T-cell (primary cell): ENCODE data around the gene GRIK4. TPM values are rescaled to one million over a fixed set of nuclear protein-coding genes. Genes with fewer than 3 reads are reported as not detected.

Experiments
- ATAC-seq, 4 experiments: fragments of 200-7000 bp in 3 of 4; fragments of 150-1000 bp in 1 of 4; cut with Tn5 transposase; replicated peaks in 1 of 4; 1 replicate in 3 of 4; 2 replicates in 1 of 4; pipeline ENCODE4 v1.10.0; 2021; ENCODE audit warnings: moderate library complexity in 3 of 4, mild to moderate bottlenecking in 2 of 4, moderate number of reproducible peaks in 1 of 4
- CTCF ChIA-PET, 2 donors: fragments of 300-600 bp; sonication (Branson Sonifier 250); formaldehyde crosslinking; loops; one replicate each; lab custom pipeline; 2022; ENCODE audit warnings: antibody characterized with exemption in 2 of 2; lab: Charles Lee
- POLR2A ChIA-PET, 2 donors: fragments of 300-600 bp; sonication (Branson Sonifier 250); formaldehyde crosslinking; loops; one replicate each; lab custom pipeline; 2022; ENCODE audit warnings: antibody characterized with exemption in 2 of 2; lab: Charles Lee
- DNase-seq, 35 experiments: peaks; one replicate each; pipeline versions ENCODE4 v3.0.0 to v3.0.0-alpha.2; 2013 to 2023
- H3K27ac ChIP-seq: one replicate; pipeline ENCODE4 v1.5.1; 2013; ENCODE audit warnings: low read length
- H3K27me3 ChIP-seq, 2 experiments: replicated peaks in 1 of 2; 1 replicate in 1 of 2; 2 replicates in 1 of 2; pipeline versions ENCODE4 v1.6.1 to v1.7.0; 2013; ENCODE audit warnings: low read length in 1 of 2, mixed read lengths in 1 of 2; ENCODE audit not compliant: control insufficient read depth in 2 of 2, insufficient read depth in 2 of 2; ENCODE audit errors: extremely low read depth in 1 of 2
- H3K36me3 ChIP-seq, 2 donors: 1 replicate in 1 of 2; 2 replicates in 1 of 2; pipeline versions ENCODE4 v1.6.1 to v1.7.0; 2013; ENCODE audit warnings: low read length in 1 of 2; ENCODE audit not compliant: control insufficient read depth in 2 of 2, insufficient read depth in 1 of 2; ENCODE audit errors: extremely low read depth in 1 of 2
- H3K4me1 ChIP-seq, 2 experiments: 1 replicate in 1 of 2; 2 replicates in 1 of 2; pipeline versions ENCODE4 v1.6.1 to v1.7.0; 2013; ENCODE audit warnings: low read length in 2 of 2, mixed read lengths in 1 of 2; ENCODE audit not compliant: insufficient read depth in 2 of 2, control insufficient read depth in 1 of 2; ENCODE audit errors: extremely low read depth in 1 of 2
- H3K4me3 ChIP-seq, 2 donors: 1 replicate in 1 of 2; 2 replicates in 1 of 2; pipeline versions ENCODE4 v1.5.1 to v1.7.0; 2013; ENCODE audit warnings: mild to moderate bottlenecking in 2 of 2, low read length in 1 of 2, moderate library complexity in 1 of 2; ENCODE audit not compliant: control insufficient read depth in 1 of 2; ENCODE audit errors: extremely low read depth in 1 of 2
- H3K9me3 ChIP-seq: 2 replicates; pipeline ENCODE4 v1.7.0; 2013
- H3K27ac Mint-ChIP-seq, 2 donors: one replicate each; pipeline ENCODE4 v1.8.0; 2020 to 2021; ENCODE audit warnings: mild to moderate bottlenecking in 2 of 2, mixed read lengths in 2 of 2
- H3K27me3 Mint-ChIP-seq, 2 donors: one replicate each; pipeline ENCODE4 v1.8.0; 2021 to 2022; ENCODE audit warnings: mixed read lengths in 2 of 2
- H3K36me3 Mint-ChIP-seq: one replicate; pipeline ENCODE4 v1.8.0; 2021; ENCODE audit warnings: mixed read lengths
- H3K4me1 Mint-ChIP-seq, 3 donors: one replicate each; pipeline ENCODE4 v1.8.0; 2020 to 2022; ENCODE audit warnings: mixed read lengths in 3 of 3, mild to moderate bottlenecking in 1 of 3
- H3K4me3 Mint-ChIP-seq, 3 donors: one replicate each; pipeline ENCODE4 v1.8.0; 2020 to 2022; ENCODE audit warnings: mild to moderate bottlenecking in 3 of 3, mixed read lengths in 3 of 3, moderate library complexity in 3 of 3
- H3K9me3 Mint-ChIP-seq, 3 donors: one replicate each; pipeline ENCODE4 v1.8.0; 2020 to 2022; ENCODE audit warnings: mixed read lengths in 3 of 3
- WGBS: methylation state at CpG from one replicate; pipeline ENCODE4 v1.1.5; 2013; ENCODE audit warnings: missing lambda C conversion rate; ENCODE audit not compliant: insufficient coverage; 5-methylcytosine and 5-hydroxymethylcytosine counted together
- total RNA-seq, 35 experiments: library from RNA in 6 of 35; stranded (reverse) in 6 of 35; fragments of 120-200 nt in 1 of 35; gene quantifications; one replicate each; pipeline versions ENCODE4 v1.2.1 to v1.2.4 and lab custom pipeline; 2013 to 2026

GRIK4 gene
- total RNA-seq, 5 donors from 2014 or later (not counting 1 experiment from before 2014, with no cell fraction given): 0.09 TPM; not detected in 4

DNA sequence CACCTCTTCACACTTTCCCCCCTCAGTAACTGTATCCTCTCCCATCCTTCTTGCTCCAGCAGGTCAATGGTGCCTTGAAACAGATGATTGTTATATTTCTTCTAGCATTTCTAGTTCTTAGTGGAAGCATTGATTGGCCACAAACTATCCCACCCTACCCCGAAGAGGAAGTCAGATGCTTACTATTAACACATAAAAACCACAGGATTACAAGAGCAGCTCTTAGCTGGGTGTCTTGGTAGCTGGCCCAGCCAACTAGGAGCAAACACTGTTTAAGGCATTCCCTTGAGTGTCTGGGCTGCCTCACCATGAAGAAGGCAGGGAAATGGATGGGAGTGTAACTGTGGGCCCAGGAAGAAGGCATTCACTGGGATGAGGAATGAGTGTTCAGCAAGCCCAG lies 176.6 kb downstream of the GRIK4 start:
- Mint-ChIP-seq H3K36me3 (no peaks in the 10 kb centered on the region), H3K4me3 (no peak overlapping the region), H3K9me3 (no peaks in the 10 kb centered on the region), H3K27me3 (peaks cover 38 to 55% of the 10 kb centered on the region in 2 donors), H3K27ac (no peak overlapping the region), H3K4me1 (no peaks in the 10 kb centered on the region)
- H3K27ac ChIP-seq: no peak overlapping the region
- ATAC-seq (no peak), DNase-seq (no peak)
- no peak overlapping the region for H3K4me3 ChIP-seq
- H3K27me3 ChIP-seq: peaks cover 0 to 18% of the 10 kb centered on the region in 2 experiments
- H3K9me3 ChIP-seq: no peaks in the 10 kb centered on the region
- no peaks in the 10 kb centered on the region for H3K4me1 ChIP-seq
- no peaks in the 10 kb centered on the region for H3K36me3 ChIP-seq
- ChIA-PET POLR2A (no interaction called here), CTCF (no interaction called here)
- no CpG with 5 or more reads among the region's 1 CpG for WGBS

DNA sequence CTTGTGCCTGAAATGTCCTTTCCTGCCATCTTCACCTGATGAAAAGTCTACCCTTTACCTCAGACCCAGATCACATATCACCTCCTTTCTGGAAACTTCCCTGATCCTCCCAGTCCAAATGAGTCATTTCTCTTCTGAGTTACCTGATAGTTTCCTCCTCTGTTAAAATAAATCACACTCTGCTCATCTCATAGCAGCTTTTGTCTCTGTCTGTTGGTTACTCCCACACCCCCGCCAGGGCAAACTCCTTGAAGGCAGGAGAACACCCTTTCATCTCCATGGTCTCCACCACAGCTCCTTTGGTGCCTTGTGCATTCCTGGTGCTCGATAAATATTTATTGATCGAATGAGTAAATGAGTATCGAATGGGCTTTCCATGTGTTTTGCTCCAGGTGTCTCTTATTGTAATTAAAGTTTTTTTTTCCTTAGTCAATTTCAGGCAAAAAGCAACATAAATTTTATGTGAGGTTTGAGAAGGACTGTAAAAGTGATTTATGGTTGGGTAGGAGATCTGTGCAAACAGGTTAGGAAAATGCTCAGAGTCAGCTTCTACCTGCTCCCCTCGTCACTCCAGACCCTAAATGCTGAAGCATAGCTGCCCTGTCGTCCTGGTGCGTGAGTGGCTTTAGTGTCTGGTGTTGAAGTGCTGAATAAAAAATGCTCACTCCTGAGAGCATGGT lies 178.2 kb downstream of the GRIK4 start:
- Mint-ChIP-seq H3K4me1 (no peaks in the 10 kb centered on the region), H3K36me3 (no peaks in the 10 kb centered on the region), H3K27ac (no peak overlapping the region), H3K4me3 (no peak overlapping the region), H3K9me3 (no peaks in the 10 kb centered on the region), H3K27me3 (peaks cover 46 to 59% of the 10 kb centered on the region in 2 donors)
- ChIA-PET CTCF (no interaction called here), POLR2A (interaction anchor here in 1 of 2 donors (0.7 kb wide), 1 partner anchor 264 kb away, joined by 4 read pairs; no protein-coding TSS in a partner anchor)
- 90% methylated on average over 3 of the region's 7 CpGs for WGBS
- Histone ChIP-seq H3K27ac (no peak overlapping the region), H3K27me3 (peaks cover 0 to 20% of the 10 kb centered on the region in 2 experiments), H3K36me3 (no peaks in the 10 kb centered on the region), H3K4me1 (no peaks in the 10 kb centered on the region), H3K9me3 (no peaks in the 10 kb centered on the region), H3K4me3 (no peak overlapping the region)
- no peak for DNase-seq
- ATAC-seq: no peak

DNA sequence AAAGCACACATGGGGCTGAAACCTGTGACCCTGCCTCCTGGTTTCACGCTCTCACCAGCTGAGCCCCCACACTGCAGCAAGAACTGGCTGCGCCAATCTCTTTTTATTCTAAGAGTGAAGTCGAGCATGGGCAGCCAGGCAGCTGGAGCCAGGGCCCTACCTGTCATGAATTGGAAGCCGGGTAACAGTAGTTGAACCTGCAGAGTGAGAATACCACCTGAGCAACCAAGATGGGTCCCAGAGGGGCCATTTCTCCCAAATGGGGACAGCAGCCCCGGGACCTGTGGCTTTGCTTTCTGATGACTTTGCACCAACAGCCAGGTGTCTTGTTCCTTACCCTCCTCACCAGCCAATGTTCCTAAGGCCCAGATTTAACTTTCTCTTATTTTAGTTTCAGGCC lies 178.9 kb downstream of the GRIK4 start:
- ChIA-PET CTCF (no interaction called here), POLR2A (no interaction called here)
- Mint-ChIP-seq H3K4me1 (no peaks in the 10 kb centered on the region), H3K36me3 (no peaks in the 10 kb centered on the region), H3K27ac (no peak overlapping the region), H3K4me3 (no peak overlapping the region), H3K27me3 (peaks cover 46 to 60% of the 10 kb centered on the region in 2 donors), H3K9me3 (no peaks in the 10 kb centered on the region)
- DNase-seq: no peak
- Histone ChIP-seq H3K27ac (no peak overlapping the region), H3K36me3 (no peaks in the 10 kb centered on the region), H3K4me1 (no peaks in the 10 kb centered on the region), H3K4me3 (no peak overlapping the region), H3K27me3 (peaks cover 0 to 20% of the 10 kb centered on the region in 2 experiments), H3K9me3 (no peaks in the 10 kb centered on the region)
- ATAC-seq: no peak
- WGBS: 71% methylated on average over 5 of the region's 5 CpGs

DNA sequence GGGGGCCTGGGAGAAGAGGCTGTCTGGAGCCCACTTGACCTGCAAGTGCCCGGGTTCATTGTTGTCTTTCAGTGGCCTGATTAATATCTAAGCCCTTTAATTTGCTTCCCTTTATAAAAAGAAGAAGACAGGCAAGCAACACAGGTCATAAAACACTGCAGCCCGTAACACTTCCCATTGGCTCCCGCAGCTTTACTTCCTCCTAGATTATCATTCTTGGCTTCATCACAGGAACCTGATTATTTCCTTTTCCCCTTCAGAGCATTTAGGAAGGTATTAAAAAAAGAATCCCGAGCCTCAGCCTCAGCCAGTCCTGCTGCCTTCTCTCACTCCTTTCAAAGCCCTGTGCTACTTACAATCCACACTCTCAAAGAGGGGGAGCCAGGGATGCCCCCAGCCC lies 183.2 kb downstream of the GRIK4 start:
- H3K4me3 Mint-ChIP-seq: no peak overlapping the region
- Histone ChIP-seq H3K27ac (no peak overlapping the region), H3K4me3 (no peak overlapping the region), H3K9me3 (no peaks in the 10 kb centered on the region), H3K27me3 (peaks cover 0 to 32% of the 10 kb centered on the region in 2 experiments), H3K36me3 (no peaks in the 10 kb centered on the region), H3K4me1 (no peaks in the 10 kb centered on the region)
- H3K27ac Mint-ChIP-seq: no peak overlapping the region
- DNase-seq: no peak
- WGBS: 38% methylated on average over 1 of the region's 4 CpGs
- H3K4me1 Mint-ChIP-seq: no peaks in the 10 kb centered on the region
- CTCF ChIA-PET: interaction anchor here in 1 of 2 donors (1.3 kb wide), 1 partner anchor 10 kb away, joined by 4 read pairs; no protein-coding TSS in a partner anchor
- H3K36me3 Mint-ChIP-seq: no peaks in the 10 kb centered on the region
- ATAC-seq: no peak
- peaks cover 31 to 37% of the 10 kb centered on the region in 2 donors for H3K27me3 Mint-ChIP-seq
- no peaks in the 10 kb centered on the region for H3K9me3 Mint-ChIP-seq
- POLR2A ChIA-PET: no interaction called here

DNA sequence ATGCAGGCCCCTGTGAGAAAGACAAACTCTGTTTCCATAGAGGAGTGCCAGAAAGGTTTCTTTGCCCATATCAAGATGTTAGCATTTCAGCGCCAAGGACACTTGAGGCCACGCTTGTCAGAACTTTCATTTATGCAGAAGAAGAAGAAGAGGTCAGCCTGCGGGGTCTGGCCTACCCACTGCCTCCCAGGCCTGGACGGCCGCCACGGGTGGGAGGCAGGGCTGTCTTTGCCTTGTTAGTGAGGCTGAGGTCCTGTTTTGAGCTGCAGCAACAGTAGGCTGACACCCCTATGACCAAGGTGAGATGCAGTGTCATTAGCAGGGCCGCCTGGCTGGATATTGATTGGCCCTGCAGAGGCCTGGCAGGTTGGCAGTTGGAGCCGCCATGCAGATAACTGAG lies 183.9 kb downstream of the GRIK4 start:
- no peak for ATAC-seq
- H3K27me3 Mint-ChIP-seq: peaks cover 31 to 33% of the 10 kb centered on the region in 2 donors

DNA sequence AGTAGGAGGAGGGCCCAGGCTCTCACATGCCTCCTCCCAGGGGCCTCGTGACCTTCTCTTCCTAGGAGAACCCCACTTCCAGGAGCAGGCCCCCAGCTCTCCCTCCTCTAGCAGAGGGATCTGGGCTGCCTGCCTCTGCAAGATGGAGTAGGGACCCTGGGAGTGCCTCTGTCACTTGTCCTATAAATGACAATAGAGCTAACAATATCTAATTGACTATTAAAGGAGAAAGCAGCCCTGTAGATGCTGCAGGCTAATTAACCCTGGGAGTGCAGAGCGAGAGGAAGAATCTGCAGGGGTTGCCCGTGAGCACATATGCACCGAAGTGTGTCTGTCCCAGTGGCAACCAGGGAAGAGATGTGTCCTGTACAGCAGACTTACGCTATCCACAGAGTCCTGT lies 184.4 kb downstream of the GRIK4 start:
- ATAC-seq (no peak), DNase-seq (no peak)
- no peaks in the 10 kb centered on the region for H3K9me3 ChIP-seq
- Mint-ChIP-seq H3K4me1 (no peaks in the 10 kb centered on the region), H3K27ac (no peak overlapping the region), H3K27me3 (peaks cover 28 to 32% of the 10 kb centered on the region in 2 donors), H3K9me3 (no peaks in the 10 kb centered on the region), H3K36me3 (no peaks in the 10 kb centered on the region), H3K4me3 (no peak overlapping the region)
- H3K4me1 ChIP-seq: no peaks in the 10 kb centered on the region
- WGBS: 88% methylated on average over 5 of the region's 5 CpGs
- ChIA-PET POLR2A (interaction anchor here in 1 of 2 donors (0.6 kb wide), 1 partner anchor 901 kb away, joined by 3 read pairs; no protein-coding TSS in a partner anchor), CTCF (no interaction called here)
- H3K36me3 ChIP-seq: no peaks in the 10 kb centered on the region
- peaks cover 0 to 28% of the 10 kb centered on the region in 2 experiments for H3K27me3 ChIP-seq
- no peak overlapping the region for H3K4me3 ChIP-seq
- no peak overlapping the region for H3K27ac ChIP-seq

More for the DNA sequence above, 183.9 kb downstream of the GRIK4 start:
- Histone ChIP-seq H3K4me3 (no peak overlapping the region), H3K27me3 (peaks cover 0 to 29% of the 10 kb centered on the region in 2 experiments), H3K36me3 (no peaks in the 10 kb centered on the region), H3K9me3 (no peaks in the 10 kb centered on the region), H3K4me1 (no peaks in the 10 kb centered on the region), H3K27ac (no peak overlapping the region)
- no peak for DNase-seq
- Mint-ChIP-seq H3K27ac (no peak overlapping the region), H3K9me3 (no peaks in the 10 kb centered on the region), H3K4me1 (no peaks in the 10 kb centered on the region), H3K4me3 (no peak overlapping the region), H3K36me3 (no peaks in the 10 kb centered on the region)
- ChIA-PET CTCF (no interaction called here), POLR2A (no interaction called here)
- WGBS: 83% methylated on average over 8 of the region's 8 CpGs
